Large intestine (tissue), 3 donors: ENCODE measurements around the gene FAAP20. TPM values are rescaled to one million over a fixed set of nuclear protein-coding genes. Genes with fewer than 3 reads are reported as not detected.
A peak's percentile ranks its signal among the peaks of the same experiment; 100 is the strongest.

ENCODE experiments used
- DNase-seq, 2 donors: peaks; one replicate each; pipeline versions ENCODE4 v3.0.0 to v3.0.0-alpha.2; 2013
- H3K27ac ChIP-seq: one replicate; pipeline ENCODE4 v1.5.1; 2013; ENCODE audit warnings: low read length
- H3K27me3 ChIP-seq: 2 replicates; pipeline ENCODE4 v1.6.1; 2013; ENCODE audit warnings: low read length; ENCODE audit not compliant: control insufficient read depth, insufficient read depth
- H3K36me3 ChIP-seq: 2 replicates; pipeline ENCODE4 v1.6.1; 2013; ENCODE audit warnings: low read length; ENCODE audit not compliant: control insufficient read depth, insufficient read depth
- H3K4me1 ChIP-seq: one replicate; pipeline ENCODE4 v1.6.1; 2013; ENCODE audit warnings: low read length; ENCODE audit not compliant: control insufficient read depth, insufficient read depth
- H3K4me3 ChIP-seq: one replicate; pipeline ENCODE4 v1.5.1; 2013; ENCODE audit warnings: low read length
- H3K9me3 ChIP-seq: one replicate; pipeline ENCODE4 v1.6.1; 2013; ENCODE audit warnings: mild to moderate bottlenecking, low read depth, low read length, moderate library complexity; ENCODE audit not compliant: control insufficient read depth
- WGBS: methylation state at CpG from one replicate; pipeline ENCODE4 v1.1.5; 2013; ENCODE audit warnings: low lambda C conversion rate; ENCODE audit not compliant: insufficient coverage; 5-methylcytosine and 5-hydroxymethylcytosine counted together
- polyA plus RNA-seq: library from polyadenylated mRNA; unstranded; fragments of 120-200 nt; gene quantifications from one replicate; pipeline ENCODE4 v1.2.1, GENCODE V29; 2013

The FAAP20 gene
- polyA plus RNA-seq, 1 donor, result 59.6 TPM

DNA sequence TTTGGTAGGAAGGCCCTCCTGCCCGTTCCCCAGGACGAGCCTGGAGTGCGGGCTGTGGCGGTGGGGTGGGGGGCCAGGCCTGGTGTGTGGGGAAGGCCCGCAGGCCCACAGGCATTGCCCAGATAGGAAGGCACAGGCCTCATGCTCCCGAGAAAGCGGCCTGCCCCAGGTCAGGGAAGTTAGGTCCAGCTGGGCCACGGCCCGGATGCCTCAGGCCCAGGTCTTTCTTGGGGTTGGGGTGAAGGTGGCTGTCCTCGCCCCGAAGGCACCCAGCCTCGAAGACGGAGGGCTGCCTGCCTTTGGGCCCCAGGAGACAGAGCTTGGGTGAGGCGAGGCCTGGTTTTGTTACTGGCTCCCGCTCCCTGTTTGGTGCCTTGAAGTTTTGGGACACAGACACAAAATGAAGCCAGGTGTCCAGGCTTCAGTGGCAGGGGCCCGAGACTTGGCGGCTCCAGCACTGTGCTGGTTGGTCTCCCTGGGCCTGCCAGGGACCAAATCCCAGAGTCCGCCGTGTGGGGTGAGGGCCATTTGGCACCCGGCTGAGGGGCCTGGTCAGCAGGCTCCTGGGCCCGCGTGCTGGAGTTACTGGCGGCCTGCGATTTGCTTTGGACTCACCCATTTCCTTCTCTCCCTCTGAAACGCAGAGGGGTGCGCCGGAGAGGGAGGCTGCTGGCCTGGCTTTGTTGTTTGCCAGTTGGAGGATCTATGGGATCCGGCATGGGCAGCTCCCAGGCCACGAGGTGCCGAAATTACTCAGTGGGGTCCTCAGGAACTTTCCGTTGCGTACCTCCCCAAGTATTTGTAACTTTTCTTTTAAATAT lies 35.5 kb upstream of the FAAP20 start:
- H3K27ac ChIP-seq, result peak overlapping the region; percentile 67
- DNase-seq, result peak in 1 of 2 donors; percentile 69
- no peaks in the 10 kb centered on the region for H3K27me3 ChIP-seq
- H3K4me3 ChIP-seq, result peak overlapping the region; percentile 57
- no peaks in the 10 kb centered on the region for H3K36me3 ChIP-seq
- 28% methylated on average over 2 of the region's 32 CpGs for WGBS
- peaks cover 36% of the 10 kb centered on the region for H3K4me1 ChIP-seq
- peaks cover under 1% of the 10 kb centered on the region for H3K9me3 ChIP-seq

DNA sequence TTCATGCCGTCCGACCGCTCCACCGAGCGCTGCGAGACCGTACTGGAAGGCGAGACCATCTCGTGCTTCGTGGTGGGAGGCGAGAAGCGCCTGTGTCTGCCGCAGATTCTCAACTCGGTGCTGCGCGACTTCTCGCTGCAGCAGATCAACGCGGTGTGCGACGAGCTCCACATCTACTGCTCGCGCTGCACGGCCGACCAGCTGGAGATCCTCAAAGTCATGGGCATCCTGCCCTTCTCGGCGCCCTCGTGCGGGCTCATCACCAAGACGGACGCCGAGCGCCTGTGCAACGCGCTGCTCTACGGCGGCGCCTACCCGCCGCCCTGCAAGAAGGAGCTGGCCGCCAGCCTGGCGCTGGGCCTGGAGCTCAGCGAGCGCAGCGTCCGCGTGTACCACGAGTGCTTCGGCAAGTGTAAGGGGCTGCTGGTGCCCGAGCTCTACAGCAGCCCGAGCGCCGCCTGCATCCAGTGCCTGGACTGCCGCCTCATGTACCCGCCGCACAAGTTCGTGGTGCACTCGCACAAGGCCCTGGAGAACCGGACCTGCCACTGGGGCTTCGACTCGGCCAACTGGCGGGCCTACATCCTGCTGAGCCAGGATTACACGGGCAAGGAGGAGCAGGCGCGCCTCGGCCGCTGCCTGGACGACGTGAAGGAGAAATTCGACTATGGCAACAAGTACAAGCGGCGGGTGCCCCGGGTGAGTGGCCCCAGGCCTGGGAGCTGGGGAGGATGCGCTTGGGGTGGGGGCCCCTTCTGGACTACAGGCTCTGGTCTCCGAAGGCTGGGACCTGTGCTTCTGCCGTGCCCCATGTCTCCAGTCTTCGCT lies 34.7 kb upstream of the FAAP20 start:
- H3K9me3 ChIP-seq, result no peaks in the 10 kb centered on the region
- H3K4me1 ChIP-seq, result peaks cover 29% of the 10 kb centered on the region
- peak overlapping the region; percentile 67 for H3K27ac ChIP-seq
- H3K4me3 ChIP-seq, result peak overlapping the region; percentile 57
- no peaks in the 10 kb centered on the region for H3K36me3 ChIP-seq
- peak in 1 of 2 donors; percentile 67 for DNase-seq
- H3K27me3 ChIP-seq, result no peaks in the 10 kb centered on the region
- WGBS, result no CpG with 5 or more reads among the region's 77 CpGs

DNA sequence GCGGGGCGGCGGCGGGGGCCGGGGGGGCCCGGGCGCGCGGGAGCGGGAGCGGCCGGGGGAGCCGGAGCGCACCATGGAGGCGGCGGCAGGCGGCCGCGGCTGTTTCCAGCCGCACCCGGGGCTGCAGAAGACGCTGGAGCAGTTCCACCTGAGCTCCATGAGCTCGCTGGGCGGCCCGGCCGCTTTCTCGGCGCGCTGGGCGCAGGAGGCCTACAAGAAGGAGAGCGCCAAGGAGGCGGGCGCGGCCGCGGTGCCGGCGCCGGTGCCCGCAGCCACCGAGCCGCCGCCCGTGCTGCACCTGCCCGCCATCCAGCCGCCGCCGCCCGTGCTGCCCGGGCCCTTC lies 34.1 kb upstream of the FAAP20 start:
- no peak for DNase-seq
- Histone ChIP-seq H3K9me3 (no peaks in the 10 kb centered on the region), H3K27me3 (no peaks in the 10 kb centered on the region), H3K36me3 (no peaks in the 10 kb centered on the region), H3K4me3 (peak overlapping the region; percentile 57), H3K27ac (no peak overlapping the region), H3K4me1 (peaks cover 23% of the 10 kb centered on the region)
- no CpG with 5 or more reads among the region's 50 CpGs for WGBS

DNA sequence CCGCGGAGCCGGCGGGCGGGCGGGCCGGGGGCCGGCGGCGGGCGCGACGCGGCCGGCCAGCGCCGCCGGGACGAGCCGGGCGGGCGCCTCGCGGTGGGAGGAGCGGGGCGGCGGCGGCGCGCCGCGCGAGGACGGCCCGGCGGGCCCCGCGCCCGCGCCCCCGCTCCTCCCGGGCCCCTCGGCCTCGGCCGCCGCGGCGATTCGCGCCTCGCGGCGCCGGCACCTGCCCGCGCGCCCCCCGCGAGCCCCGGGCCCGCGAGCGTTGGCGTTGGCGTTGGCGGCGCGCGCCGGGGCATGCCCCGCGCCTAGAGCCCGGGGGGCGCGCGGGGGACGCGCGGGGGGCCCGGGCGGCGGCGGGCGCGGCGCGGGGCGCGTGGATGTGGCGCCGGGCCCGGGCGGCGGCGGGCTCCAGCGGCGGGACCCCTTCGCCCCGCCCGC lies 33.6 kb upstream of the FAAP20 start, which contains the start of gene SKI:
Gene SKI, plus strand, starts transcription at position 163 of the 438 bp plus-strand sequence. CDS start 448 bp downstream, outside the sequence.
- no peak for DNase-seq
- no peaks in the 10 kb centered on the region for H3K36me3 ChIP-seq
- H3K4me1 ChIP-seq, result peaks cover 18% of the 10 kb centered on the region
- WGBS, result no CpG with 5 or more reads among the region's 100 CpGs
- H3K27me3 ChIP-seq, result no peaks in the 10 kb centered on the region
- H3K4me3 ChIP-seq, result peak within 1 kb of the TSS; percentile 78
- H3K27ac ChIP-seq, result peak within 1 kb of the TSS; percentile 96
- H3K9me3 ChIP-seq, result no peaks in the 10 kb centered on the region

DNA sequence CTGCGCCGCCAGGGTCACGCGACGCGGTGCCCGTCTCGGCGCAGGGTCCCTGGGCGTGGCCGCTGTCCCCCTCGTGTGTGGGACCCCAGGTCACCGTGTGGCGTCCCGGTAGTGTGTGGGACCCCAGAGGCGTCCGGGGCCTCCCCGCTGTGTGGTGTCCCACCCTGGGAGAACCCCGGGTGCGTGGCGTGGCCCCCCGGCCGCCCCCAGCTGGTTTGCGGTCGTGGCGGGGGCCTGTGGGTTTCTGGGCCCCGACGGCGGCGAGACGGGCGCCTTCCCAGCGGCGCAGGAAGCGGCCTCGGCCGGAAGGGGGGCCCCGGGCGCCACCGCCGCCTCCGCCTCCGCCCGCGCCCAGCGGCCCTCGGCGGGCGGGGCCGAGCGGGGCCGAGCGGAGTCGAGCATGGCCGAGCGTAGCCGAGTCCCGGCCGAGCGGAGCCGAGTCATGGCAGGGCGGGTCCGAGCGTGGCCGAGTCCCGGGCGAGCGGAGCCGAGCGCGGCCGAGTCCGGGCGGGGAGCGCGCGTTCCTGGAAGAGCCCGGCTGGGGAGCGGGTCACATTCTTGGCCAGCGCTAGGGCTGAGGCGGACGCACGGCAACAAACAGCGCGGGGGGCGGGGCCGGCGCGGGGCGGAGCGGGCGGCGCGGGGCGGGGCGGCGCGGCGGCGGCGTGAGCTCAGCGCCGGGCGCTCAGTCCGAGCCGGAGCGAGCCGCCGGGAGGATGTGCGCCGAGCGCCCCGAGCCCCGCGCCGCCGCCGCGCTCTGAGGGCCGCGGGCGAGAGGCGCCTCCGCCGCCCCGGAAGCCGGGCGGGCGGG lies 33.0 kb upstream of the FAAP20 start:
- Histone ChIP-seq H3K4me3 (peak overlapping the region; percentile 78), H3K27ac (peak overlapping the region; percentile 96), H3K36me3 (no peaks in the 10 kb centered on the region), H3K4me1 (peaks cover 12% of the 10 kb centered on the region), H3K9me3 (no peaks in the 10 kb centered on the region), H3K27me3 (no peaks in the 10 kb centered on the region)
- WGBS, result no CpG with 5 or more reads among the region's 129 CpGs
- DNase-seq, result peak; percentile 98 to 99

DNA sequence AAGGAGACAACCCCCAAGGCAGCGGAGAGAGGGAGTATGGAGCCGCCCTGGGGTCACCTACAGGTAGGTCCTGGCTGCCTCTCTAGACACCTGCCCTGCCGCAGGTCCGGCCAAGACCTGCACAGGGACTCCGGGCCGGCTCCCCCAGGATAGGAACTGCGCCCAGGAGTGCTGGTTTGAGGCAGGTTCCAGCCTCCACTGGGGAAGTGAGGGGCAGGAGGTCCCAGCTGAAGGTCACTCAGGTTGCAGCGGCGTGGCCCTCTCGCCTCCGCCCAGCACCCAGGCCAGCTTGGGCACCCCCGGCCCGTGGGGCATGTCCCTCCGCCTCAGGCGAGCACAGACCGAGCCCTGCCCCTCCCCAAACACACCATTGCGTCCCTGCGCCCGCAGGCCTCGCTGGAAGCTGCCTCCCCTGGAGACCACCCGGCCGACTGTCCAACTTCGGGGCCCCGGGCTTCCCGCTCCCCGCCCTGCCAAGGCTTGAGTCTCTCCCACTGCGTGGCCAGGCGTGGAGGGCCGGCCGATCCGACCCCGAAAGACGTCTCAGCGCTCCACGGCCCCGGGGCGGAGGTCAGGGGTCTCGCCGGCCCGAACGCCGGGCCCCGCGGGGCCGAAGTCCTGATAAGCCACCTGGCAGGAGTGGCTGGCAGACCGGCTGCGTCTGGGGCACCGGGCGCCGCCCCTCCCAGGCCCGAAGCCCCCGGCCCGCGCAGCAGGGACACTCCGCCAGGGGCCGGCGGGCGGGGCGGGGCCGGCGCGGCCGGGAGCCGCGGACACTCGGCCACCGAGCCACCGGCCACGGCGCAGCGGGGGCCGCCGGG lies 32.2 kb upstream of the FAAP20 start:
- no peaks in the 10 kb centered on the region for H3K27me3 ChIP-seq
- H3K27ac ChIP-seq, result peak overlapping the region; percentile 96
- H3K9me3 ChIP-seq, result no peaks in the 10 kb centered on the region
- H3K4me3 ChIP-seq, result peak overlapping the region; percentile 78
- peak in 1 of 2 donors; percentile 46 for DNase-seq
- H3K36me3 ChIP-seq, result no peaks in the 10 kb centered on the region
- peaks cover 4% of the 10 kb centered on the region for H3K4me1 ChIP-seq
- WGBS, result no CpG with 5 or more reads among the region's 73 CpGs

DNA sequence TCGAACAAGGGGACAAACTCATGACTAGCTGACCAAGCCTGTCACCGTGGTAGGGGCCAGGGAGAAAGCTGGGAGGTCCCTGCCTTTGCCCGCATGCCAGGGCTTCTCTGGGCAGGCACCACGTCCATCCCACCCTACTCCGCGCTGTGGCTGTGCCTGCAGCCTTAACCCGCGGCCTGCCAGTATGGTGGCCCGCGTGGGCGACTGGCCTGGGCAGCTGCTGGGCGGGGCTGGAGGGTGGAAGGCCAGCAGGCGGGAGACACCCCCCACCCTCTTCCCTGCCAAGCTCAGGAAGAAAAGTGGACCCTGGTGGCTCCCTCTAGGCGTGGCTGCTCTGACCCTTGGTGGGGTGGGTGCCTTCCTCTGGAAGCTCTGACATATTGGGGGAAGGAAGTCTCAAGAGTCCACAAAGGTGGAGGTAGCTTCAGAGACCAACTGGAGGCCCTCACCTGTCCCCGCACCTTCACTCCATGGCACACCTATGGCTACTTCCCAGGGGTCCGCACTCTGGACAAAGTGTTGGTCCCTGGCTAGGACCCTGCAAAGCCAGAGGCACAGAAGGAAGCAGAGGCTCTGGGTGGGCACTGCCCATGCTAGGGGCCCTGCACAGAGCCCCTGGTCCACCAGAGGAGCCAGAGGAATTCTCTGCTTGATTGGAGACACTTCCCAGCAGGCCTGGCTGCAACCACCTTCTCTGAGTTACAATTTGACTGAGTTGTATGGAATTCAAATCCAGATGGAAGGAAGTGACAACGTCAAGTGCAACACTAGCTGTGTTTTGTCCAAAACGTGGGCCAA lies 30.3 kb upstream of the FAAP20 start:
- Histone ChIP-seq H3K9me3 (no peaks in the 10 kb centered on the region), H3K27me3 (no peaks in the 10 kb centered on the region), H3K4me3 (no peak overlapping the region), H3K36me3 (no peaks in the 10 kb centered on the region), H3K4me1 (no peaks in the 10 kb centered on the region), H3K27ac (no peak overlapping the region)
- no CpG with 5 or more reads among the region's 18 CpGs for WGBS
- no peak for DNase-seq

DNA sequence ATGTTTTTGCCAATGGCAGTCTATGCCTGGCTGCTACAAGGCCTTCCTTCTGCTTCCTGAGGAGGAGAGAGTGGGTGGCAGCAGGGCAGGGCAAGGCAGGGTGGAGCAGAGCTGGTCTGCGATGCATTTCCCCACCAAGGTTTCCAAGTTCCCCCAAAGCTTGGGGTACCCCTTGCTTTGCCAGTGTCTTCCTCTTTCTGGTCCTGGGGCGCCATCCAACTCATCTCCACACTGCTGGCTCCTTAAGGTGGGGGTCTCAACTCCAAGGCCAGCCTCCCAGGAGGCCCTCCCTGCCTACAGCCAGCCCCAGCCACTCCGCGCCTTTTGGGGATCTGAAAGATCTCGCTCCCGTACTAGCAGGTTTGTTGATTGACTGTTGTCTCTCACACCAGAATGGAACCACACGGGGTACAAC lies 29.6 kb upstream of the FAAP20 start:
- no peaks in the 10 kb centered on the region for H3K4me1 ChIP-seq
- WGBS, result no CpG with 5 or more reads among the region's 7 CpGs
- H3K27ac ChIP-seq, result no peak overlapping the region
- H3K27me3 ChIP-seq, result no peaks in the 10 kb centered on the region
- DNase-seq, result no peak
- H3K36me3 ChIP-seq, result no peaks in the 10 kb centered on the region
- no peak overlapping the region for H3K4me3 ChIP-seq
- H3K9me3 ChIP-seq, result no peaks in the 10 kb centered on the region

DNA sequence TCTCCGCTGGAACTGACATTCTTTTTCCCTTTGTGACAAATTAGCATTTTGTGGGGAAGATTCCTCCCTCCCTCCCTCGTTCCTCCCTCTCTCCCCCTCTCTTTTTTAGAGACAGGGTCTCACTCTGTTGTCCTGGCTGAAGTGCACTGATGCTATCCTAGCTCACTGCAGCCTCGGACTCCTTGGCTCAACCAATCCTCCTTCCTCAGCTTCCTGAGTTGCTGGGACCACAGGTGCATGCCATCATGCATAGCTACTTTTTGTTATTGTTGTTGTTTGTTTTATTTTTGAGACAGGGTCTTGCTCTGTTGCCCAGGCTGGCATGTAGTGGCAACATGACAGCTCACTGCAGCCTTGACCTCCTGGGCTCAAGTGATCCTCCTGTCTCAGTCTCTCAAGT lies 26.7 kb upstream of the FAAP20 start:
- WGBS, result 80% methylated on average over 1 of the region's 3 CpGs
- no peak overlapping the region for H3K4me3 ChIP-seq
- peaks cover under 1% of the 10 kb centered on the region for H3K9me3 ChIP-seq
- H3K4me1 ChIP-seq, result no peaks in the 10 kb centered on the region
- DNase-seq, result no peak
- H3K36me3 ChIP-seq, result no peaks in the 10 kb centered on the region
- no peak overlapping the region for H3K27ac ChIP-seq
- H3K27me3 ChIP-seq, result no peaks in the 10 kb centered on the region
